HG02938 (cell line): ENCODE measurements around the gene PEAR1.

Source experiments
- ATAC-seq: cut with Tn5 transposase; IDR thresholded peaks from one replicate; pipeline ENCODE4 v1.9.1; 2021; ENCODE audit warnings: mild to moderate bottlenecking, moderate library complexity; ENCODE audit not compliant: unreplicated experiment

Gene PEAR1

GRCh38 chr1:156933136-156933535, 39.6 kb downstream of the PEAR1 start:
- ATAC-seq = no peak

GRCh38 chr1:156935505-156936128, 42.1 kb downstream of the PEAR1 start:
- ATAC-seq = no peak

GRCh38 chr1:156936191-156936590, 42.7 kb downstream of the PEAR1 start:
- no peak for ATAC-seq

- ATAC-seq = no peak
Measured at GRCh38 chr1:156936721-156937220, 43.3 kb downstream of the PEAR1 start.

GRCh38 chr1:156937883-156938282, 44.4 kb downstream of the PEAR1 start:
- ATAC-seq = no peak

DNA sequence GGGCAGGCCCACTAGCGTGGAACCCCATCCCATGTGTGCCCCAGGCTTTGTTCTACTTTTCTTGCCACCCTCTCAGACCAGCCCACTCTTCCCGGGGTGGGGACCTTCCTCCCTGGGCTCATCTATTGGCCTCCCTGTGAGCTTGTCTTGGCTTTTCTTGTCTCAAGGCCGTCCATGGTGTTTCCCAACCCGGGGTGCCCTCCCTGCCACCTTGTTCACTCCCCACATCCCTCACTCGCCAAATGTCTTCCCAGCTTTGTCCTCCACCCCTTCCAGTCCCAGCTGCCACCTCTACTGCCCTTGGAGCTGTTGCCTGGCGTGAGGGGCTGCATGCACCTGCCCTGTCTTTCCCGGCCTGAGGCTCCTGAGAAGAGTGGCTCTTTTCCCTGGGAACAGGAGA, 45.3 kb downstream of the PEAR1 start:
- no peak for ATAC-seq

- ATAC-seq = no peak
Measured at GRCh38 chr1:156939786-156940334, 46.3 kb downstream of the PEAR1 start.

- ATAC-seq = no peak
Measured at GRCh38 chr1:156941675-156942074, 48.2 kb downstream of the PEAR1 start.

DNA sequence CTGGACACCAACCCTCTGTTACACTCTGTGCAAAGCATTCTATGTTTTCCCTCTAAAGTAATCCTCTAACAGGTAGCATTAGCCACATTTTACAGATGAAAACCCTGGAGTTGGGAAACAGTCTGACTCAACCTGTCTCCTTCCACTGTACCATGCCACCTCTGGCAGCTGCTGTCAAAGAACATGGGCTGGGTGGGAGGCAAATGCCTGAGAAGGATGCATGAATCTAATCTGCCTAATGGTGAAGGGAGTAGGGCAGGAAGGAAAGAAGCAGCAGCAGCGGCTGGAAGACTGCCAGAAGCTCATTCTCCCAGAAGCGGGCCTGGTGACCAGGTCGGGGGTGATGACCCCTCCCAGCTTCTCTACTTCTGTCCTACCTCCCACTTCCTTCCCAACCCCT, 48.7 kb downstream of the PEAR1 start:
- no peak for ATAC-seq

- ATAC-seq = no peak
Measured at GRCh38 chr1:156942576-156942975, 49.1 kb downstream of the PEAR1 start.

DNA sequence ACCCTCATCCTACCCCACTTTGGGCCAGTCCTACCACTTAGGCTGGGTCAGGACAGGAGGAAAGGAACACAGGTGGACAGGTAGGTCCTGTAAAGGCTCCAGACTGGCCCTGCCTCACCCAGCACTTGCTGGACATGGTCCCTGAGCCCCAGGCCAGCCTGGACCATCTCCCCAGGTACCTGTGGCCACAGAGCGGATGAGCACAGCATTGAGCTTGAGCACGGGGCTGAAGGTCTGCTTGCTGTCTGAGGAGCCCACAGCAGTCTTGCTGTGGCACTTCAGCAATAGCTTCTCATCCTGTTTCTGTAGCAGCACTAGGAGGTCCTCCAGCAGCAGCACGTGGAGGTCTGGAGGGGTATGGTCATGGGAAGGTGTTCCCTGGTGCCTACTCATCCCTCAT, 50.2 kb downstream of the PEAR1 start:
- ATAC-seq = no peak

GRCh38 chr1:156944268-156944667, 50.8 kb downstream of the PEAR1 start:
- ATAC-seq = no peak

DNA sequence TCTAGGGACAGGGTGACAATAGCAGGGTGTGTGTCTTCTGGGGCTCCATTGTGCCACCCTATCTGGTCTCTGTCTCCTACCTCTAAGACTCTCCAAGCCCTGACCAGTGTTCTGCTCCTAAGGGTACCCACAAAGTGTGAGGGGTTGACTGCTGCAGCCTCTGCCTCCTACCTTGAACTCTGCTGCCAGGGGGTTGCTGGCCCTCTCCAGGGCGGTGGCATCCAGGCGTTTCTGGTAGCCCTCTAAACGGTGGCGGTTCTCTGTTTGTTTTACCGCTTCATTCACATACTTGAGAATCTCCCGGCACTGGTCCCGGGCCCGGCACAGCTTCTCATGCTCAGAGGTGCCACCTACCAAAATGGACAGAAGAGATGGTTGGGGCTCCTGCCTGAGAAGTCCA, 51.3 kb downstream of the PEAR1 start:
- ATAC-seq = no peak

- no peak for ATAC-seq
Measured at GRCh38 chr1:156945881-156946661, 52.6 kb downstream of the PEAR1 start.

DNA sequence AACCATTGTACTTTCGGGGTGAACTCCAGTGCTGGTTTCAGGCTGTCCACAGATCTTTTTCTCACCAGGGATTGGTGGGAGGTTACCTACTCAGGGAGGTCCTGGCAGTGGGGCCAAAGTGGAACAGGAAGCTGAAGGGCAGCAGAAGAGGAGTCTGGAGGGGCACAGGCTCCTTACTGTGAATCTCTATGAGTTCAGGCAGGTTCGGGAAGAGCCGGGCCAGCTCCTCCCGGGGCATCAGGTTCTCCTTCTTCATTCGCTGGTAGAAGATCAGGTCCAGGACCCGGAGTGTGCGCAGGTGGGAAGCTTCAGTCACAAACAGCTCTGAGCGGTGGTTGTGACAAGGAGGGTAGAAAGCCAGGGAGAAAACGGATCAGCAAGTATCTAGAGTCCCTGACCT, 53.6 kb downstream of the PEAR1 start:
- no peak for ATAC-seq

DNA sequence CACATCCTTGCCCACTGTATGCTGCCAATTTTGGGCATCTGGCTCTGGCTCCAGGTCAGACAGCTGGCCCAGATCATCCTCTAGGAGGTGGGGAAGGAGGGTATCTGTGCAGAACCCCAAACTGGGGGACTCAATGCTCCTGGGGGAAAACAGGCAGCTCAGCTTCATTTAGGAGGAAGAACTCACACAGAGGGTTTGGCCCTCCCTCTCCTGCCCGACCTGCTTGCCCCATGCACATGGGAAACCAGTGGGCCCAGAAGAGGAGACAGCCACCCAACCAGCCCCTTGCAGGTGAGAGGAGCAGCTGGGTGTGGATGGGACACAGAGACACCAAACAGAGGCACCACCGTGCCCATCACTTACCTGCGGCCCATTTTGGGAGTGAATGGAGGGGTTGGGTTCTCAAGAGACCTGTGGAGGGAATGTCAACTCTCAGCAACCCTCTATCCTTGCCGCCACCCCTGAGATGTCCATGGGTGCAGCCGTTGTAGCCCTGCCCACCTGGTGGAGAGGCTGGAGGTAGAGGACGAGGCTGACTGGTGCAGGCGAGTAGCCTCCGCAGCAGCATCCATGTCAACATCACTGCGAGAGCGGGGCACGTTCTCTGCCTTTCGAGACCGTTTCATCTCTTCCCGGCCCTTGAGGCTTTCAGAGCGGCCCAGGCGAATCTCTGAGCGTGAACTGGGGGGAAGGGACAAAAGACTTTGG, 54.5 kb downstream of the PEAR1 start:
- ATAC-seq = no peak

DNA sequence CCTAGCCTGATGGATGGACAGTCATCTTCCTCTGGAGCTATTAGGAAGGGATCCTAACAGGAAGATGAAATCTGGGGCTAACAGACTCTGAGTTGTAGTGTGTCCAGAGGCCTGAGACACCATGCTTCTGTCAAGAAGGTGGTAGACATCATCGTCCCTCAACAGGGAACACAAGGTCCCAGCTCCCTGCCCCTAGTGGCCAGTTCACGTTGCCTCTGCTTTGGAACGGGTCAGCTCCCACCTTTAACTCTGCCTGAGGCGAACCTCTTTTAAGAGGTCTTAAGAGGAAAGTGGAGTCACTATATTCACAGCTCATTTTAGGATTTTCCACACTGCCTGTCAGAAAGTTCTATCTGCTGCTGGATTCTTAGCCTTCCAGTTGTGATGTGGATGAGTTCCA, 55.2 kb downstream of the PEAR1 start:
- no peak for ATAC-seq

GRCh38 chr1:156949127-156949526, 55.6 kb downstream of the PEAR1 start:
- ATAC-seq = no peak

- no peak for ATAC-seq
Measured at GRCh38 chr1:156951371-156951770, 57.9 kb downstream of the PEAR1 start.

DNA sequence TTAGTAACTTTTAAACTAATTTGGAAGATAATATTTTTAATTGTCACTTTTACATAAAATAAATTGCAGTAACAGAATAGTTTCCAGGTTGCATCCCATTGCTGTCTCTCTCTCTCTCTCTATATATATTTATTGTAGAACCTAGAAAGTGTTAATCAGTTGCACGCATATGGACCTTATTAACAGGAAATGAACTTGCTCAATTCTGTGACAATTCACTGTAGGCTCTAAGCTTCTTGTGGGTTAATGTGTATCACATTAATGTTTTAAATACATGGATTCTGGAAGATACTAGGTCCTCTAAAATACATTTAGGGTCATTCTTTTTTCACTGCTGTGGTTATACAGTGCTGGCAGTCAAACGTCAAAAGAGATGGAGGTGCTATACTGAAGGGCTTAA, 60.1 kb downstream of the PEAR1 start:
- no peak for ATAC-seq

- no peak for ATAC-seq
Measured at GRCh38 chr1:156956333-156956732, 62.8 kb downstream of the PEAR1 start.

DNA sequence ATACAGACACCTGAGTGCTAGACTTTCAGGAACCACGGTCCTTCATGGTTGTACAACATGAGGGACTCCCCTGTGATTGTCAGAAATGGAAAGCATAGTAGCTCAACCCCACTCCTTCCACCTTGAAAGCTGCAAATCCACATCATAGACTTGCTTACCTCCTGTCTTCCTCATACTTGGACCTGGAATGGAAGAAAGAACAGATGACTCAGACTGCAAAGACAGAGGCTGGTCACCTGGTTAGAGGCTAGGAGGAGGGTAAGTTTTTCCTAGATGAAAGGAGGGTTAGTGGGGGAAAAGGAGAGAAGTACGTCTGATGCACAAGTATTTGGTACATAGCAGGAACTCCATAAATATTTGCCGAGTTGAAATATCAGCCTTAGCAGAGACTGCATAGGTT, 64.1 kb downstream of the PEAR1 start:
- ATAC-seq = no peak
